K562 (cell line): ENCODE results near the gene CCDC178. TPM values are rescaled to one million over a fixed set of nuclear protein-coding genes. Genes with fewer than 3 reads are reported as not detected.

ENCODE experiments used
- ATAC-seq: fragments of 200-7000 bp; cut with Tn5 transposase; 3 replicates; pipeline ENCODE4 v1.9.1; 2020; ENCODE audit warnings: moderate library complexity
- BruUV-seq: library from RNA; stranded (reverse); fragments of 400-500 nt; replicated peaks from 2 replicates; lab custom pipeline; 2021; lab: Mats Ljungman, UMichigan
- CTCF ChIA-PET: fragments of 300-600 bp; formaldehyde crosslinking; extraction: SDS; loops from one replicate; lab custom pipeline; 2021; ENCODE audit warnings: low intra/inter-chr PET ratio; lab: Yijun Ruan, JAX
- POLR2A ChIA-PET: fragments of 300-600, 350-650 bp; sonication (Branson Sonifier 250); formaldehyde crosslinking; extraction: SDS; loops from one replicate; lab custom pipeline; 2021; ENCODE audit warnings: antibody characterized with exemption, inconsistent platforms; lab: Yijun Ruan, JAX
- DNase-seq, 4 experiments: peaks; one replicate each; pipeline versions ENCODE4 v3.0.0 to v3.0.0-alpha.2; 2011 to 2018; ENCODE audit warnings: low spot score in 3 of 4, mixed read lengths in 3 of 4; ENCODE audit errors: extremely low read depth in 1 of 4
- FAIRE-seq: peaks from 2 replicates; lab custom pipeline; 2011; peaks lifted over from hg19 to GRCh38; lab: Jason Lieb, UNC
- H2AFZ ChIP-seq: 2 replicates; pipeline ENCODE4 v1.6.0; 2011; ENCODE audit warnings: low read depth, low read length, control low read depth, inconsistent platforms
- H3K27ac ChIP-seq: fragments of 200-600 bp; 3 replicates; pipeline ENCODE4 v1.8.0; 2011; ENCODE audit warnings: low read depth, mild to moderate bottlenecking, control low read depth, inconsistent platforms, low read length, moderate library complexity, mixed read lengths; ENCODE audit errors: extremely low read depth
- H3K27me3 ChIP-seq, 2 experiments: fragments of 300-600 bp in 1 of 2; 2 replicates in 1 of 2; 3 replicates in 1 of 2; pipeline versions ENCODE4 v1.6.0 to v1.8.0; 2011; ENCODE audit warnings: inconsistent platforms in 2 of 2, low read length in 2 of 2, mild to moderate bottlenecking in 1 of 2, mixed read lengths in 1 of 2, moderate library complexity in 1 of 2; ENCODE audit not compliant: control insufficient read depth in 2 of 2, insufficient read depth in 2 of 2
- H3K36me3 ChIP-seq: fragments of 300-600 bp; 3 replicates; pipeline ENCODE4 v1.8.0; 2011; ENCODE audit warnings: mild to moderate bottlenecking, low read length, inconsistent platforms; ENCODE audit not compliant: control insufficient read depth, insufficient read depth
- H3K4me1 ChIP-seq, 2 experiments: fragments of 200-600 bp in 1 of 2; replicated peaks in 1 of 2; 2 replicates in 1 of 2; 3 replicates in 1 of 2; pipeline versions ENCODE4 v1.5.1 to v1.8.0; 2011; ENCODE audit warnings: inconsistent platforms in 2 of 2, low read length in 2 of 2, mild to moderate bottlenecking in 1 of 2, mixed read lengths in 1 of 2, moderate library complexity in 1 of 2; ENCODE audit not compliant: control insufficient read depth in 2 of 2, insufficient read depth in 2 of 2
- H3K4me2 ChIP-seq: 2 replicates; pipeline ENCODE4 v1.6.1; 2011; ENCODE audit warnings: low read length, control low read depth, inconsistent platforms, mixed read lengths; ENCODE audit not compliant: insufficient read depth
- H3K4me3 ChIP-seq: fragments of 200-600 bp; sonication (generic), shearing (Covaris generic); 2 replicates; pipeline ENCODE4 v1.5.1; 2016; ENCODE audit warnings: control low read depth, inconsistent platforms
- H3K79me2 ChIP-seq: fragments of 200-600 bp; 3 replicates; pipeline ENCODE4 v1.8.0; 2011; ENCODE audit warnings: low read length, inconsistent platforms; ENCODE audit not compliant: control insufficient read depth, insufficient read depth
- H3K9ac ChIP-seq, 2 experiments: 2 replicates each; pipeline versions ENCODE4 v1.6.0 to v1.6.1; 2011; ENCODE audit warnings: low read depth in 2 of 2, low read length in 2 of 2, control low read depth in 1 of 2, inconsistent platforms in 1 of 2, mild to moderate bottlenecking in 1 of 2, mixed read lengths in 1 of 2; ENCODE audit not compliant: insufficient read depth in 1 of 2
- H3K9me1 ChIP-seq: one replicate; pipeline ENCODE4 v1.6.0; 2011; ENCODE audit warnings: inconsistent platforms, mild to moderate bottlenecking, low read length, moderate library complexity; ENCODE audit not compliant: control insufficient read depth, insufficient read depth
- H3K9me3 ChIP-seq: replicated peaks from 2 replicates; pipeline ENCODE4 v1.5.1; 2011; ENCODE audit warnings: low read depth, low read length, inconsistent platforms; ENCODE audit not compliant: control insufficient read depth, insufficient read depth
- H4K20me1 ChIP-seq: replicated peaks from 2 replicates; pipeline ENCODE4 v1.6.1; 2011; ENCODE audit warnings: low read length, inconsistent platforms, mixed read lengths; ENCODE audit not compliant: control insufficient read depth, insufficient read depth
- FOS ChIP-seq: IDR thresholded peaks from 3 replicates; pipeline ENCODE4 v1.6.1; 2011; ENCODE audit not compliant: insufficient read length; ENCODE audit errors: extremely low read depth
- PTRF ChIP-seq: fragments of 450-650 bp; IDR thresholded peaks from 2 replicates; pipeline ENCODE4 v1.6.1; 2016; ENCODE audit warnings: mild to moderate bottlenecking, missing genetic modification characterization, missing compliant biosample characterization
- WGBS: fragments of 100-300 bp; shearing (Covaris generic); methylation state at CpG from one replicate; pipeline ENCODE4 v1.1.6; 2016; ENCODE audit warnings: low coverage, mixed read lengths; ENCODE audit not compliant: insufficient coverage; ENCODE audit errors: missing lambda C conversion rate; 5-methylcytosine and 5-hydroxymethylcytosine counted together
- in situ Hi-C: fragments of 300-500 bp; cut with MboI; formaldehyde crosslinking; loops from 4 replicates; pipeline ENCODE4 v1.15.0; 2018; ENCODE audit warnings: inconsistent platforms, mixed read lengths
- intact Hi-C: fragments of 100-400 bp; cut with micrococcal nuclease; formaldehyde crosslinking; loops from 2 replicates; pipeline ENCODE4 v1.14.2; 2022
- polyA plus RNA-seq, 8 experiments: library from polyadenylated mRNA; depleted of rRNA in 4 of 8; stranded (reverse) in 5 of 8; unstranded in 3 of 8; fragments of >200 nt; fragmentation: Nextera tagmentation in 2 of 8; fragmentation: Illumina TruSeq in 1 of 8; extraction: Ambion mirVana in 2 of 8; extraction: Trizol in 1 of 8; gene quantifications; 2 replicates each; pipeline versions ENCODE4 v1.2.1 to v1.2.3, GENCODE V29; 2011 to 2014; ENCODE audit warnings: inconsistent platforms in 1 of 8, missing spikeins in 1 of 8
- total RNA-seq, 7 experiments: library from RNA; depleted of rRNA in 6 of 7; stranded (reverse); fragments of >200 nt in 6 of 7; fragmentation: Illumina TruSeq in 2 of 7; extraction: Trizol in 2 of 7; gene quantifications; 2 replicates each; pipeline versions ENCODE4 v1.2.1 to v1.2.3, GENCODE V29; 2011 to 2021; ENCODE audit warnings: low replicate concordance in 1 of 7

Gene CCDC178
- total and polyA plus RNA-seq, 9 of the 15 experiments (the other 6 are each of a cell fraction or from before 2014, with no cell fraction given) = 0.12 to 0.47 (median 0.15) TPM; not detected in 6

DNA sequence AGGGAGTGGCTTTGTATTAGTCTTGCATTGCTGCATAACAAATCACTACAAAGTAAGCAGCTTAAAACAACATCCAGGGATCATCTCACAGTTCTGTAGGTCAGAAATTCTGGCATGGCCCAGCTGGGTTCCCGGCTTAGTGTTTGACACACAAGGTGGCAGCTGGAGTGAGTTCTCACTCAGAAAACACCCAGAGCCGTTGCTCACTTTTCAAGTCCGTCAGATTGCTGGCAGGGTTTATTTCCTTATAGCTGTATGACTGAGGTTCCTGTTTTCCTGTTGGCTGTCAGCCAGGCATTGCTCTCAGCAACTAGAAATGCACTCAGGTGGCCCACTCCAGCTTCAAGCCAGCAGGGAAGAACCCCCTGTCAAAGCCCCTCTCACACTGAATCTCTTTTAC lies 324.1 kb downstream of the CCDC178 start:
- Histone ChIP-seq H3K27me3 (no peaks in the 10 kb centered on the region), H3K27ac (no peak overlapping the region), H3K4me1 (no peaks in the 10 kb centered on the region), H3K79me2 (no peaks in the 10 kb centered on the region), H3K9ac (no peak overlapping the region), H3K9me1 (no peaks in the 10 kb centered on the region), H3K4me3 (no peak overlapping the region), H3K4me2 (no peak overlapping the region), H2AFZ (no peak overlapping the region), H4K20me1 (no peaks in the 10 kb centered on the region), H3K36me3 (no peaks in the 10 kb centered on the region), H3K9me3 (no peaks in the 10 kb centered on the region; the same call in none of the 2 replicates)
- in situ Hi-C loops (no loop called here), intact Hi-C loops (no loop called here)
- ATAC-seq = no peak
- BruUV-seq = no TSS peak
- WGBS = 1% methylated on average over 3 of the region's 3 CpGs
- ChIA-PET POLR2A (no interaction called here), CTCF (no interaction called here)
- no peak for TF ChIP-seq PTRF (tag)
- DNase-seq = no peak
- FAIRE-seq = no peak

DNA sequence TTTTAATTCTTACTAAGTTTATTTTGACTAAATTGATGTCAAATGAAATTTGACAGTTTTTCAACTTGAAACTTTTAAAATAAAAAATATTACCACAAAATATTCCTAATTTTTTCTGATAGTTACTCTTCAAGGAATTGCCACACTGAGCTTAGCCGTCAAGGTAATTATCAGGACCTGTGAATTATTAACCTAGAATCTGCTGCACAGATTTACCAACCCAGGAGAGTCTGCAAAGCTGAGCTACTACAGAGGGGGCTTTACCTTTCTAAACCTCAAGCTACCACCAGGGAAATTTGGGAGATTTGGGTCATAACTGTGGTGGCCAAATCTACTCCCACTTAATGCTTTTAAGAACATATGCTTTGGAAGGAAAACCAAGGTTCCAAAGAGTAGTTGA lies 324.6 kb downstream of the CCDC178 start:
- ATAC-seq = no peak
- Histone ChIP-seq H3K9me1 (no peaks in the 10 kb centered on the region), H3K4me3 (no peak overlapping the region), H2AFZ (no peak overlapping the region), H3K79me2 (no peaks in the 10 kb centered on the region), H4K20me1 (no peaks in the 10 kb centered on the region), H3K4me1 (no peaks in the 10 kb centered on the region), H3K27ac (no peak overlapping the region), H3K27me3 (no peaks in the 10 kb centered on the region), H3K36me3 (no peaks in the 10 kb centered on the region), H3K9ac (no peak overlapping the region), H3K4me2 (no peak overlapping the region), H3K9me3 (no peaks in the 10 kb centered on the region; the same call in none of the 2 replicates)
- no peak for FAIRE-seq
- intact Hi-C loops = no loop called here
- CTCF ChIA-PET = no interaction called here
- POLR2A ChIA-PET = no interaction called here
- WGBS = 7% methylated on average over 1 of the region's 1 CpG
- no peak for TF ChIP-seq FOS
- DNase-seq = no peak
- BruUV-seq = no TSS peak
- in situ Hi-C loops = no loop called here
